Tibial artery (tissue), 4 donors: ENCODE data around the gene GSPT1.
"Not testable (repeated sequence)": the region's sequence is repeated elsewhere in the genome, so short reads cannot be mapped to it uniquely, and the experiment has no call there.

Experiments used
- DNase-seq, 2 donors: peaks; one replicate each; pipeline ENCODE4 v3.0.0-alpha.2; 2019
- H3K27ac ChIP-seq, 2 donors: fragments of 200-600 bp; sonication (generic) in 1 of 2; 1 replicate in 1 of 2; 2 replicates in 1 of 2; pipeline ENCODE4 v1.5.1; 2018 to 2019; ENCODE audit warnings: mild to moderate bottlenecking in 1 of 2
- H3K27me3 ChIP-seq, 2 donors: fragments of 200-600 bp; sonication (generic) in 1 of 2; one replicate each; pipeline versions ENCODE4 v1.5.1 to v1.6.0; 2016 to 2019
- H3K36me3 ChIP-seq, 3 donors: fragments of 200-600 bp; sonication (generic) in 2 of 3; one replicate each; pipeline ENCODE4 v1.5.1; 2016 to 2019; ENCODE audit warnings: mild to moderate bottlenecking in 2 of 3
- H3K4me1 ChIP-seq, 4 donors: fragments of 200-600 bp; sonication (generic) in 2 of 4; 1 replicate in 3 of 4; 2 replicates in 1 of 4; pipeline ENCODE4 v1.5.1; 2016 to 2019
- H3K4me3 ChIP-seq, 2 donors: fragments of 200-600 bp; sonication (generic) in 1 of 2; 1 replicate in 1 of 2; 2 replicates in 1 of 2; pipeline ENCODE4 v1.5.1; 2018 to 2019; ENCODE audit warnings: mild to moderate bottlenecking in 2 of 2
- H3K9me3 ChIP-seq, 3 donors: fragments of 200-600 bp; sonication (generic) in 1 of 3; one replicate each; pipeline ENCODE4 v1.5.1; 2016 to 2019
- intact Hi-C: fragments of 100-400 bp; cut with DNase I; formaldehyde crosslinking; loops from one replicate; pipeline ENCODE4 v1.15.0; 2023; ENCODE audit warnings: low total_unique reads
- TF ChIP-seq, protein P1 (sequence below), 2 experiments: fragments of 200-600 bp in 1 of 2; fragments of 450-650 bp in 1 of 2; IDR thresholded peaks; one replicate each; pipeline ENCODE4 v1.5.1; 2017 to 2019; ENCODE audit warnings: antibody characterized with exemption in 2 of 2, mild to moderate bottlenecking in 1 of 2, moderate library complexity in 1 of 2

GSPT1 gene

DNA sequence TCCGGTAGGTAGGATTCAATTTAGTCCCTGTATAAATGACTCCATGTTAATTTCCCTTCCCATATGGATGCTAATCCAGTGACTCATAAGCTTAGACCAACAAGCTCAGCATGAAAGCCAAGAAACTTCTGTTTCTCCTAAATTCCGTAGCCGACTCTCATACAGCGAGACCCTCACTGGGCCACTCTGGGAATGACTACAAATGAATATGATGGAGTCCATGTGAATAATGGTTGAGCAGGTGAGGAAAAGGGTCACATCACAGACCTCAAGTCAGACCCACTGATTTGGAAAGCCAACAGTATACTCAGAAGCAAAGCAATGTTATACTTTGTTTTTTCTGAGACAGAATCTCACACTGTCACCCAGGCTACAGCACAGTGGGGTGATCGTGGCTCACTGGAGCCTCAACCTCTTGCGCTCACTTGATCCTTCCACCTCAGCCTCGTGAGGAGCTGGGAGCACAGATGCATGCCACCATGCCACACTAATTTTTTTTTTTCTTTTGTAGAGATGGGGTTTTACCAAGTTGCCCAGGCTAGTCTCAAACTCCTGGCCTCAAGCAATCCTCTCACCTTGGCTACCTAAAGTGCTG, 79.0 kb downstream of the GSPT1 start:
- Histone ChIP-seq H3K4me3 (no peak overlapping the region), H3K27me3 (no peaks in the 10 kb centered on the region)

DNA sequence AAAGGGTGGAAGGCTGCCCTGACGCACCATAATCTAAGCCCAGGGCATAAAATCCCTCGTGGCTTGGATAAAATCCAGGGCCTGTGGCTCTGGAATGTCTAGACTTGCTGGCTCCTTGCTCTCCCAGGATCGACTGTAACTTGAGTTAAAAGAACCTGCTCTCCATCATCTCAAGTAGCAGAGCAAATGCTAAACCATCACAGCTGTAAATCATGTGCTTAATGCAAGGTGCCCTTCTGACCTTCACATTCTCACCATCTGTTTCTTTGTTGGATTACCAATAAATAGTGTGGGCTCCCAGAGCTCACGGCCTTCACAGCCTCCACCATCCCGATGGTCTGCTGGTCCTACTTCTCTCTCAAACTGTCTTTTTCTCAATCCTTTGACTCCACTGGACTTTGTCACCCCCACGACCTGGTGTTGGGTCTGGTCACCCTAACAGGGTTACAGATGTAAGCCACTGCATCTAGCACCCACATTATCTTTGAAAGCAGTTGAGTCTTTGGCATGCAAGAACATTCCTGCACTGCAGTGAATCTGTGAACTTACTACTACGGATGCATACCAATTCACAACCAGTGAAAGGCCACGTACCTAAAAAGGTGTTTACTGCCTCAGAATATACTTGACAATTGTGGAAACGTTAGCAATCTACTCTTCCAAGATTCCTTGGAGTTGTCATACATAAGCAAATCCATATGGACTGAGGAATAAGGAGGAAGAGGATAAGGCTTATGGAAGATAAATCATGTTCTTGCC, 79.7 kb downstream of the GSPT1 start:
- DNase-seq: peak in 1 of 2 donors; percentile 70
- H3K36me3 ChIP-seq: peaks cover 40 to 55% (median 48%) of the 10 kb centered on the region in 3 donors
- H3K27ac ChIP-seq: peak overlapping the region; percentile 31 to 62
- intact Hi-C loops: no loop called here
- no peaks in the 10 kb centered on the region for H3K9me3 ChIP-seq
- no peaks in the 10 kb centered on the region for H3K27me3 ChIP-seq
- H3K4me1 ChIP-seq: peaks cover 0 to 35% (median 12%) of the 10 kb centered on the region in 4 donors
- no peak overlapping the region for H3K4me3 ChIP-seq
- TF ChIP-seq, protein P1, sequence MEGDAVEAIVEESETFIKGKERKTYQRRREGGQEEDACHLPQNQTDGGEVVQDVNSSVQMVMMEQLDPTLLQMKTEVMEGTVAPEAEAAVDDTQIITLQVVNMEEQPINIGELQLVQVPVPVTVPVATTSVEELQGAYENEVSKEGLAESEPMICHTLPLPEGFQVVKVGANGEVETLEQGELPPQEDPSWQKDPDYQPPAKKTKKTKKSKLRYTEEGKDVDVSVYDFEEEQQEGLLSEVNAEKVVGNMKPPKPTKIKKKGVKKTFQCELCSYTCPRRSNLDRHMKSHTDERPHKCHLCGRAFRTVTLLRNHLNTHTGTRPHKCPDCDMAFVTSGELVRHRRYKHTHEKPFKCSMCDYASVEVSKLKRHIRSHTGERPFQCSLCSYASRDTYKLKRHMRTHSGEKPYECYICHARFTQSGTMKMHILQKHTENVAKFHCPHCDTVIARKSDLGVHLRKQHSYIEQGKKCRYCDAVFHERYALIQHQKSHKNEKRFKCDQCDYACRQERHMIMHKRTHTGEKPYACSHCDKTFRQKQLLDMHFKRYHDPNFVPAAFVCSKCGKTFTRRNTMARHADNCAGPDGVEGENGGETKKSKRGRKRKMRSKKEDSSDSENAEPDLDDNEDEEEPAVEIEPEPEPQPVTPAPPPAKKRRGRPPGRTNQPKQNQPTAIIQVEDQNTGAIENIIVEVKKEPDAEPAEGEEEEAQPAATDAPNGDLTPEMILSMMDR (IDR thresholded peaks at IDR 0.05): no peak

More for the DNA sequence above, 79.0 kb downstream of the GSPT1 start:
- H3K9me3 ChIP-seq: no peaks in the 10 kb centered on the region
- peaks cover 46 to 61% (median 54%) of the 10 kb centered on the region in 3 donors for H3K36me3 ChIP-seq
- intact Hi-C loops: no loop called here
- TF ChIP-seq, protein P1 (IDR thresholded peaks at IDR 0.05): no peak
- peak overlapping the region; percentile 31 to 62 for H3K27ac ChIP-seq
- peaks cover 0 to 35% (median 12%) of the 10 kb centered on the region in 4 donors for H3K4me1 ChIP-seq
- DNase-seq: peak in 1 of 2 donors; percentile 9

DNA sequence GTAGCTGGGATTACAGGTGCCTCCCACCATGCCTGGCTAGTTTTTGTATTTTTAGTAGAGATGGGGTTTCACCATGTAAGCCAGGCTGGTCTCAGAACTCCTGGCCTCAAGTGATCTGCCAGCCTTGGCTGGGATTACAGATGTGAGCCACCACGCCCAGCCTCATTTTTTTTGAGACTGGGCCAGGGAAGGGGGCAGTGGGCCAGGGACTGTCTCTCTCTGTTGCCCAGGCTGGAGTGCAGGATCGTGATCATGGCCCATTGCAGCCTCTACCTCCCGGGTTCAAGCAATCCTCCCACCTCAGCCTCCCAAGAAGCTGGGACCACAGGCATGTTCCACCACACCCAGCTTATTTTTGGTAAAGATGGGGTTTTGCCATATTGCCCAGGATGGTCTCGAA, 80.4 kb downstream of the GSPT1 start:
- DNase-seq: peak in 1 of 2 donors; percentile 60
- Histone ChIP-seq H3K27ac (peak overlapping the region in 1 of 2 donors; percentile 62), H3K9me3 (no peaks in the 10 kb centered on the region), H3K4me3 (no peak overlapping the region), H3K4me1 (peaks cover 0 to 35% (median 12%) of the 10 kb centered on the region in 4 donors), H3K27me3 (no peaks in the 10 kb centered on the region), H3K36me3 (peaks cover 33 to 47% (median 40%) of the 10 kb centered on the region in 3 donors)
- intact Hi-C loops: no loop called here
- TF ChIP-seq, protein P1 (IDR thresholded peaks at IDR 0.05): no peak

DNA sequence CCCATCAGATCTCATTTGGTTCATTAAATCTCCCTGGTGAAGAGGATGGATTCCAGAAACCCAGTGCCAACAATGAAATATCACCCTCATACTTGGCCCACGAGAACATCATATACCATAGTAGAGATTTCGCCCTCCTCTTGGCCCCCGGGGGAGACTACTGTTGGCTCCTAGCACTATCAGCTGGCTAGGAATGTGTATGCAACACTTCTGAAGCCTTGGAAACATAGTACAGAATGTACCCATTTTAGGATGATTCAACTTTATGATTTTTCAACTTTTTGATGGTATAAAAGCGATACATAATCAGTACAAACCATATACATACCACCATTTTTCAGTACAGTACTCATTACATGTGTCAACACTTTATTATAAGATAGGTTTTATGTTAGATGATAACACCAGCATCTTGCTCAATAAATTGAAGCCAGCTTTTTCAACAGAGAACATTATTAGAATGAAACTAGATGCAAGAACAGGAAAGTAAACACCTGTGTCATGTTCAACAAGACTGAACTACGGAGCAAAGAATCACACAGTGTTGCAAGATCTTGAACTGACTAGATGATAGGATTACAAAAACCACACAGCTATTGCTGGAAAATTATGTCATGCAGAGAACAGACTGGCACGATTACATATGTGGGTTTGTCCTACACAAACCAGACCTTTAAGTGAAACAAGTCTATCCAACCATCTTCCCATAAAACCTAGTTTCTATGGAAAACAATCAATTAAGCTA, 81.6 kb downstream of the GSPT1 start:
- intact Hi-C loops: no loop called here
- H3K9me3 ChIP-seq: no peaks in the 10 kb centered on the region
- peak overlapping the region; percentile 4 to 15 for H3K27ac ChIP-seq
- H3K4me3 ChIP-seq: no peak overlapping the region
- H3K36me3 ChIP-seq: peaks cover 21 to 35% (median 29%) of the 10 kb centered on the region in 3 donors
- TF ChIP-seq, protein P1 (IDR thresholded peaks at IDR 0.05): no peak
- no peaks in the 10 kb centered on the region for H3K27me3 ChIP-seq
- peak in 1 of 2 donors; percentile 44 for DNase-seq
- H3K4me1 ChIP-seq: peaks cover 0 to 35% (median 12%) of the 10 kb centered on the region in 4 donors

DNA sequence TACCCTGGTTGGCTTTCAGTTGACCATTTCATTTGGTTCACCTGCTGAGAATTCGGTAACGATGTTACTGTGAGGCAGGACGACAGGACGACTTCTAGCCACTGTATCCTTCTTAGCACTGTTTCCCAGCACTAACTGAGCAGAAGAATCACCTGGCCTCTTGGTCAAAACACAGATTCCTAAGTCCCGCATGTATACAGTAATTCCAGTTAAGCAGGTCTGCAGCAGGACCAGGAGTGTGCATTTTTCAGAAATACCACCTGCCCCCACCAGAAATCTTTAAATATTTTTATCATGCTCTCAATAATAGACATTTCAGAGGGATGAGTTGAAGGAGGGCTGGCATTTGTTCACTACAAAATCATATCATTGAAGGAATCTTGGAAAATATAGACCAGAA, 87.1 kb downstream of the GSPT1 start:
- no peak for DNase-seq
- intact Hi-C loops: no loop called here
- Histone ChIP-seq H3K27me3 (no peaks in the 10 kb centered on the region), H3K36me3 (no peaks in the 10 kb centered on the region), H3K4me1 (peaks cover 0 to 16% (median 6%) of the 10 kb centered on the region in 4 donors), H3K27ac (no peak overlapping the region), H3K9me3 (no peaks in the 10 kb centered on the region), H3K4me3 (no peak overlapping the region)
- TF ChIP-seq, protein P1 (IDR thresholded peaks at IDR 0.05): no peak

DNA sequence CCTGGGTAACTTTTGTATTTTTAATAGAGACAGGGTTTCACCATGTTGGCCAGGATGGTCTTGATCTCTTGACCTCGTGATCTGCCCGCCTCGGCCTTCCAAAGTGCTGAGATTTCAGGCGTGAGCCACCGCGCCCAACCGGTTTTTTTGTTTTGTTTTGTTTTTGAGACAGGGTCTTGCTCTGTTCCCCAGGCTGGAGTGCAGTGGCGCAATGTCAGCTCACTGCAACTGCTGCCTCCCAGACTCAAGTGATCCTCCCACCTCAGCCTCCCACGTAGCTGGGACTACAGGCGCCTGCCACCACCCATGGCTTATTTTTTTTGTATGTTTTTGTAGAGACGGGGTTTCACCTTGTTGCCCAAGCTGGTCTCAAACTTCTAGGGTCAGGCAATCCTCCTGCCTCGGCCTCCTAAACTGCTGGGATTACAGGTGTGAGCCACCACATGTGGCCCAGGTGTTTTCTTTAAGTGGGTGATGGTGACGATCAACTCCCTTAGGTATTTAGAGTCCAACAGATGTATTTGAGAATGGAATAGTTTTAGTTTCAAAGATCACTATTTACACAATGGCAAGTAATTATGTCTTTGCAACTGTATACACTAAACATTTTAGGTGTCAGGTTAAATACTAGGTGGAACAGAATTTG, 90.1 kb downstream of the GSPT1 start:
- DNase-seq, H3K27ac ChIP-seq, intact Hi-C loops, H3K36me3 ChIP-seq, H3K9me3 ChIP-seq, H3K4me3 ChIP-seq, H3K27me3 ChIP-seq: not testable (repeated sequence)
- H3K4me1 ChIP-seq: peaks cover 0 to 14% (median 6%) of the 10 kb centered on the region in 4 donors
